LNCAP (cell line): Measurements from ENCODE around the gene MCM5.

Experiments
- TF ChIP-seq, protein P1 (sequence below): fragments of 450-650 bp; IDR thresholded peaks from 2 replicates; pipeline ENCODE4 v1.5.1; 2017; ENCODE audit warnings: mild to moderate bottlenecking

Gene MCM5

DNA sequence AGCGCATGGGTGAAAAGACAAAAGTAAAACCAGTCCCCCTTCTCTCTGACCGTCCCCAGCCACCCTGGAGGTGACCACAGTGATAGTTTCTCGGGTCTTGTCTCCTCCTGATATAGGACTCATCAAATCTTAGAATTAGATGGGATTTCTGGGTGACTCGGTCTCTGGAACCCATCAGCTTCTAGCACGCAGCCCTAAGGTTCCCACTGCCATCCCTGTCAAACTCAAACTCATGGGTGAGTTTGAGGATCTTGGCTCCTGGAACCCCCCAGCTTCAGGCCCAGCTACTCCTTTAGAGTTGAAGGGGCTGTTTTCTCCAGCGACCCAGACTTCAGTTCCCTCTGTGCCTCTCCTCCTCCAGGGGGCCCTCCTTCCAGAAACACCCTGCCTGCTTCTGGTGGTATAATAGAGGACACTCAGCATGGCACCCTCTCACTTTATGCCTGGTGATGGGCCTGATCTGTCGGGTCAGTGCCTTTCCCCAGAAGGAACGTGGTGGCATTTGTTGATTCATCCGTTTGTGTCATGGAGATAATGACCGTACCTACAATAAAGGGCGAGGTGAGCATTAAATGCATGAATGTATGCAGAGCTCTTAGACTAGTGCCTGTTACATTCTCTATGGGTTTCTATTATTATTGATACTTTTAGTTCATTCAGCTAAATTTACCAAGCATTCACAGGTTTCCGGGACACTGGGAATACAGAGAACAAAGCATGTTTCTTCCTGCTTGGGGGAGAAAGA lies 31.7 kb downstream of the MCM5 start:
- TF ChIP-seq, protein P1, sequence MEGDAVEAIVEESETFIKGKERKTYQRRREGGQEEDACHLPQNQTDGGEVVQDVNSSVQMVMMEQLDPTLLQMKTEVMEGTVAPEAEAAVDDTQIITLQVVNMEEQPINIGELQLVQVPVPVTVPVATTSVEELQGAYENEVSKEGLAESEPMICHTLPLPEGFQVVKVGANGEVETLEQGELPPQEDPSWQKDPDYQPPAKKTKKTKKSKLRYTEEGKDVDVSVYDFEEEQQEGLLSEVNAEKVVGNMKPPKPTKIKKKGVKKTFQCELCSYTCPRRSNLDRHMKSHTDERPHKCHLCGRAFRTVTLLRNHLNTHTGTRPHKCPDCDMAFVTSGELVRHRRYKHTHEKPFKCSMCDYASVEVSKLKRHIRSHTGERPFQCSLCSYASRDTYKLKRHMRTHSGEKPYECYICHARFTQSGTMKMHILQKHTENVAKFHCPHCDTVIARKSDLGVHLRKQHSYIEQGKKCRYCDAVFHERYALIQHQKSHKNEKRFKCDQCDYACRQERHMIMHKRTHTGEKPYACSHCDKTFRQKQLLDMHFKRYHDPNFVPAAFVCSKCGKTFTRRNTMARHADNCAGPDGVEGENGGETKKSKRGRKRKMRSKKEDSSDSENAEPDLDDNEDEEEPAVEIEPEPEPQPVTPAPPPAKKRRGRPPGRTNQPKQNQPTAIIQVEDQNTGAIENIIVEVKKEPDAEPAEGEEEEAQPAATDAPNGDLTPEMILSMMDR = no peak

- TF ChIP-seq, protein P1 = no peak
Measured at GRCh38 chr22:35432228-35432905, 32.4 kb downstream of the MCM5 start.

- TF ChIP-seq, protein P1 = no peak
Measured at GRCh38 chr22:35434061-35434710, 34.2 kb downstream of the MCM5 start.

GRCh38 chr22:35435201-35435740 lies 35.3 kb downstream of the MCM5 start:
- TF ChIP-seq, protein P1 = no peak

DNA sequence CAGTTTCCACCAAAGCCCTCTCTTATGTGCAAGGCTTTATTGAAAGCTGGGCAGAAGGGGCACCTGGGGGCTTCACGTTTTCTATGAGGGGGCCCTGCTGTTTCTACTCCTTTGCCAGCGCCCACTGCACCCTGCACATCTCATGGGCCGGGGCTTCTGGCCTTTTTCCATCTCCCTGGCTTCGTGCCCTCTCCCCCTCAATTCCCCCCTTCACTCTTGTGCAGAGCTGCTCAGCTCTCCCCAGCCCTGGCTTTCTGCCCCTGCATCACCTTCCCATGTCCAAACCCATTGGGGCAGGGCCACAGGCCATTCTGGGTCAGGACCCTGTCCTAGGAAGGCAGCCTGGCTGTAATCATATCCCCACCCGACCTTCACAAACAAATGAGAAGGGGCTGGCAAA lies 36.5 kb downstream of the MCM5 start:
- TF ChIP-seq, protein P1 = no peak

DNA sequence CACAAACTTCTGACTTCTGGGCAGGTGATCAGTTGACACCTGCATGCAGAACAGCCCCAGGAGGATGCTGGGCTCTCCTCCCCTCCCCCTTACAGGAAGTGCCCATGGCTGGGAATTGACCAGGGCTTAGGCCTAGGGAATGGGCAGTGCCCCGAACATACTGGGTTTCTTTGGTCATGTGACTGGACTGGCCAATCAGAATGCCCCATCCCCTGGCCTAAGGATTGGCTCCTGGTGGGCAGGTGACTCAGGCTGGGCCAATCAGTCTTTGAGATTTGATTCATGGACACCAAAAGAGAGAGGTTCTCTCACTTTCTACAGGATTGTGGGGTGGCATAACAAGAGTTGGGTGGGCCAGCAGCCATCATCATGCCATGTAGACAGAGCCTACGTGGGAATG lies 37.1 kb downstream of the MCM5 start:
- TF ChIP-seq, protein P1 = no peak

GRCh38 chr22:35439365-35439717 lies 39.4 kb downstream of the MCM5 start:
- TF ChIP-seq, protein P1 = no peak
